DOHH2 (cell line): ENCODE data around the gene SOX21.
"Not testable (repeated sequence)": the region's sequence is repeated elsewhere in the genome, so short reads cannot be mapped to it uniquely, and the experiment has no call there.

Source experiments
- H3F3A ChIP-seq: fragments of 200-600 bp; sonication (generic), shearing (Covaris generic); 2 replicates; pipeline ENCODE4 v1.6.0; 2016; ENCODE audit warnings: antibody characterized with exemption, mild to moderate bottlenecking; ENCODE audit not compliant: control insufficient read depth, insufficient read depth
- H3K27ac ChIP-seq: fragments of 200-600 bp; sonication (generic); 2 replicates; pipeline ENCODE4 v1.5.1; 2014; ENCODE audit warnings: low read depth, mild to moderate bottlenecking, low read length, moderate library complexity
- H3K27me3 ChIP-seq: fragments of 200-600 bp; sonication (generic); 2 replicates; pipeline ENCODE4 v1.6.1; 2014; ENCODE audit warnings: mild to moderate bottlenecking, low read length, mixed read lengths; ENCODE audit not compliant: control insufficient read depth
- H3K36me3 ChIP-seq: fragments of 200-600 bp; sonication (generic); 2 replicates; pipeline ENCODE4 v1.6.1; 2014; ENCODE audit warnings: mild to moderate bottlenecking, low read length, moderate library complexity, mixed read lengths; ENCODE audit not compliant: control insufficient read depth
- H3K4me1 ChIP-seq: fragments of 200-600 bp; sonication (generic); 2 replicates; pipeline ENCODE4 v1.6.1; 2014; ENCODE audit warnings: mild to moderate bottlenecking, low read length, mixed read lengths; ENCODE audit not compliant: control insufficient read depth
- H3K4me2 ChIP-seq: fragments of 200-600 bp; sonication (generic); 2 replicates; pipeline ENCODE4 v1.6.0; 2014; ENCODE audit warnings: mild to moderate bottlenecking, low read length, moderate library complexity
- H3K4me3 ChIP-seq: fragments of 200-600 bp; sonication (generic); 2 replicates; pipeline ENCODE4 v1.5.1; 2014; ENCODE audit warnings: mild to moderate bottlenecking, low read length, mixed read lengths
- H3K79me2 ChIP-seq: fragments of 200-600 bp; sonication (generic); 2 replicates; pipeline ENCODE4 v1.6.1; 2014; ENCODE audit warnings: mild to moderate bottlenecking, low read length, mixed read lengths; ENCODE audit not compliant: control insufficient read depth
- H3K9me2 ChIP-seq: fragments of 200-600 bp; sonication (generic); replicated peaks from 2 replicates; pipeline ENCODE4 v1.6.1; 2014; ENCODE audit warnings: mild to moderate bottlenecking, low read length, mixed read lengths; ENCODE audit not compliant: control insufficient read depth
- H3K9me3 ChIP-seq: fragments of 200-600 bp; sonication (generic); 2 replicates; pipeline ENCODE4 v1.6.1; 2014; ENCODE audit warnings: antibody characterized with exemption, low read length, mixed read lengths; ENCODE audit not compliant: control insufficient read depth, insufficient read depth
- H4K20me1 ChIP-seq: fragments of 200-600 bp; sonication (generic); 2 replicates; pipeline ENCODE4 v1.6.0; 2014; ENCODE audit warnings: low read depth, mild to moderate bottlenecking, antibody characterized with exemption, low read length, moderate library complexity; ENCODE audit not compliant: control insufficient read depth, insufficient read depth
- EZH2phosphoT487 ChIP-seq: fragments of 200-600 bp; sonication (generic); IDR thresholded peaks from 2 replicates; pipeline ENCODE4 v1.6.1; 2017; ENCODE audit warnings: borderline replicate concordance, mild to moderate bottlenecking, antibody characterized with exemption, low read length, moderate library complexity, mixed read lengths
- TF ChIP-seq, protein P1 (sequence below): fragments of 200-600 bp; sonication (generic); IDR thresholded peaks from one replicate; pipeline ENCODE4 v1.5.1; 2014; ENCODE audit warnings: antibody characterized with exemption, mild to moderate bottlenecking, low read depth, low read length; ENCODE audit not compliant: poor library complexity, severe bottlenecking

Gene SOX21

DNA sequence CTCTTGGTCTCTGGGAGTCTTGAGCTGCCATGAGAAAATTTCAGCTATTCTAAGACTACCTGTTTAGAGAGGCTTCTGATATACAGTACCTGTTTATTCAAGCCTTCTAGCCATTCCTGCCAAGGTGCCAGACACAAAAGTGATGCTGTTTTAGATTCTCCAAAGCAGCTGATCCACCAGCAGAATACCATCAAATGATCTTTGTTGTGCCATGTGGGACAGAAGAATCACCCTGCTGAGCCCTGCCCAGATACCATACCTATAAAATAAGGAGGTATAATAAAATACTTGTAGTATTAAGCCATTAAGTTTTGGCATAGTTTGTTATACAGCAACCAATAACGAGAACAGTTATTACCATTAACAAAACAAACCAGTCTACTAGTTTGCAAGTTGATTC lies 14.1 kb upstream of the SOX21 start:
- no peak overlapping the region for H3K27ac ChIP-seq
- H3K9me3 ChIP-seq: no peaks in the 10 kb centered on the region
- no peak overlapping the region for H3K4me2 ChIP-seq
- no peaks in the 10 kb centered on the region for H3K4me1 ChIP-seq
- H4K20me1 ChIP-seq: no peaks in the 10 kb centered on the region
- peaks cover 3% of the 10 kb centered on the region; the same call in 1 of the 2 replicates for H3K27me3 ChIP-seq
- H3F3A ChIP-seq: no peaks in the 10 kb centered on the region
- no peaks in the 10 kb centered on the region for H3K9me2 ChIP-seq
- no peak overlapping the region for H3K4me3 ChIP-seq
- no peaks in the 10 kb centered on the region for H3K79me2 ChIP-seq
- H3K36me3 ChIP-seq: no peaks in the 10 kb centered on the region
- TF ChIP-seq EZH2phosphoT487: no peak
- TF ChIP-seq, protein P1, sequence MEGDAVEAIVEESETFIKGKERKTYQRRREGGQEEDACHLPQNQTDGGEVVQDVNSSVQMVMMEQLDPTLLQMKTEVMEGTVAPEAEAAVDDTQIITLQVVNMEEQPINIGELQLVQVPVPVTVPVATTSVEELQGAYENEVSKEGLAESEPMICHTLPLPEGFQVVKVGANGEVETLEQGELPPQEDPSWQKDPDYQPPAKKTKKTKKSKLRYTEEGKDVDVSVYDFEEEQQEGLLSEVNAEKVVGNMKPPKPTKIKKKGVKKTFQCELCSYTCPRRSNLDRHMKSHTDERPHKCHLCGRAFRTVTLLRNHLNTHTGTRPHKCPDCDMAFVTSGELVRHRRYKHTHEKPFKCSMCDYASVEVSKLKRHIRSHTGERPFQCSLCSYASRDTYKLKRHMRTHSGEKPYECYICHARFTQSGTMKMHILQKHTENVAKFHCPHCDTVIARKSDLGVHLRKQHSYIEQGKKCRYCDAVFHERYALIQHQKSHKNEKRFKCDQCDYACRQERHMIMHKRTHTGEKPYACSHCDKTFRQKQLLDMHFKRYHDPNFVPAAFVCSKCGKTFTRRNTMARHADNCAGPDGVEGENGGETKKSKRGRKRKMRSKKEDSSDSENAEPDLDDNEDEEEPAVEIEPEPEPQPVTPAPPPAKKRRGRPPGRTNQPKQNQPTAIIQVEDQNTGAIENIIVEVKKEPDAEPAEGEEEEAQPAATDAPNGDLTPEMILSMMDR: no peak

- Histone ChIP-seq H3K36me3 (no peaks in the 10 kb centered on the region), H3K4me2 (no peak overlapping the region), H4K20me1 (no peaks in the 10 kb centered on the region), H3K9me2 (no peaks in the 10 kb centered on the region), H3K27ac (no peak overlapping the region), H3K4me1 (no peaks in the 10 kb centered on the region), H3F3A (no peaks in the 10 kb centered on the region), H3K9me3 (no peaks in the 10 kb centered on the region), H3K4me3 (no peak overlapping the region), H3K27me3 (peaks cover 3% of the 10 kb centered on the region; the same call in 1 of the 2 replicates), H3K79me2 (no peaks in the 10 kb centered on the region)
- TF ChIP-seq, protein P1: no peak
Observed at GRCh38 chr13:94722609-94723345, 10.4 kb upstream of the SOX21 start.

- not testable (repeated sequence) for H3K9me2 ChIP-seq, H3K9me3 ChIP-seq, H4K20me1 ChIP-seq, H3K36me3 ChIP-seq, H3K4me1 ChIP-seq, H3K27ac ChIP-seq, H3K4me3 ChIP-seq, H3K79me2 ChIP-seq, H3F3A ChIP-seq, H3K4me2 ChIP-seq
- peaks cover 20% of the 10 kb centered on the region; the same call in 1 of the 2 replicates for H3K27me3 ChIP-seq
Observed at GRCh38 chr13:94718697-94719096, 6.4 kb upstream of the SOX21 start.

DNA sequence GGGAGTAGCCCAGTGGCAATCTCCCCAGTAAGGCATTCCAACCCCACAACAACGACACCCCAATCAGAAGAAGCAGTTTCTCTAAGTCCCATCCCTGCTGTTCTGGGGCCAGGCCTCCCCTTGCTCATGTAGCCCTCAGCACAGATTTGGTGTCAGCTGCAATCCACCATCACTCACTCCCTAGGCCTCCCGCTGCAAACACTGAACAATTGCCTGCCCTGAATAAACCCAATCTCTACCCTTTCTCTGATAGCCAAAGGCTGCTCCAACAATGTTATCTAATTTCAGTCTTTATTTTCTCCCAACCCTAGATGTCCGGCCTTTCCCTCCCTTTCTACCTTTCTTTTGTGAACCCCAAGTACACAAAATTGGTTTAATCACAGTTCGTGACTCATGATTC lies 5.6 kb upstream of the SOX21 start:
- no peak overlapping the region for H3K27ac ChIP-seq

More for the DNA sequence above, 5.6 kb upstream of the SOX21 start:
- Histone ChIP-seq H3K4me1 (no peaks in the 10 kb centered on the region), H3K36me3 (no peaks in the 10 kb centered on the region), H4K20me1 (no peaks in the 10 kb centered on the region), H3K79me2 (no peaks in the 10 kb centered on the region), H3K27me3 (peaks cover 20% of the 10 kb centered on the region; the same call in 1 of the 2 replicates), H3K9me2 (no peaks in the 10 kb centered on the region), H3K9me3 (no peaks in the 10 kb centered on the region), H3K4me3 (no peak overlapping the region), H3K4me2 (no peak overlapping the region), H3F3A (no peaks in the 10 kb centered on the region)
- TF ChIP-seq, protein P1: no peak
- no peak for TF ChIP-seq EZH2phosphoT487
